Measurements from ENCODE around the gene GDF7.
A peak's percentile ranks its signal among the peaks of the same experiment; 100 is the strongest.

The GDF7 gene

GRCh38 chr2:20666304-20667150 is at the start of gene GDF7:
TSS of gene GDF7 (plus strand) at chr2:20667144. CDS start at chr2:20667240, 96 bp downstream.
- no peak for DNase-seq

- peak in 1 of 2 experiments; percentile 40 for DNase-seq
These were observed 49.0 kb upstream of the GDF7 start for GRCh38 chr2:20617892-20618467.

- no peak for DNase-seq
These were observed 48.5 kb upstream of the GDF7 start for GRCh38 chr2:20618468-20618885.

- DNase-seq, result no peak
These were observed 47.9 kb upstream of the GDF7 start for GRCh38 chr2:20618886-20619521.

- no peak for DNase-seq
These were observed 47.3 kb upstream of the GDF7 start for GRCh38 chr2:20619624-20620024.

GRCh38 chr2:20620271-20620681 is 46.7 kb upstream of the GDF7 start:
- DNase-seq, result no peak

- no peak for DNase-seq
These were observed 46.1 kb upstream of the GDF7 start for GRCh38 chr2:20620696-20621365.

- DNase-seq, result peak in 1 of 2 experiments; percentile 43
These were observed 45.3 kb upstream of the GDF7 start for GRCh38 chr2:20621366-20622295.

- peak in 1 of 2 experiments; percentile 49 for DNase-seq
These were observed 44.7 kb upstream of the GDF7 start for GRCh38 chr2:20622296-20622686.

GRCh38 chr2:20622731-20623130 is 44.2 kb upstream of the GDF7 start:
- peak; percentile 89 to 96 for DNase-seq

- DNase-seq, result peak; percentile 65 to 67
These were observed 43.7 kb upstream of the GDF7 start for GRCh38 chr2:20623241-20623640.

- no peak for DNase-seq
These were observed 43.2 kb upstream of the GDF7 start for GRCh38 chr2:20623741-20624155.

GRCh38 chr2:20624156-20624883 is 42.6 kb upstream of the GDF7 start:
- no peak for DNase-seq

GRCh38 chr2:20624884-20625485 is 42.0 kb upstream of the GDF7 start:
- DNase-seq, result no peak

GRCh38 chr2:20625491-20626391 is 41.2 kb upstream of the GDF7 start:
- DNase-seq, result no peak

GRCh38 chr2:20626392-20626697 is 40.6 kb upstream of the GDF7 start:
- DNase-seq, result no peak

GRCh38 chr2:20626698-20627513 is 40.0 kb upstream of the GDF7 start:
- DNase-seq, result no peak

GRCh38 chr2:20627712-20628380 is 39.1 kb upstream of the GDF7 start:
- DNase-seq, result no peak

GRCh38 chr2:20629181-20629580 is 37.8 kb upstream of the GDF7 start:
- no peak for DNase-seq
